Fibroblast of villous mesenchyme (primary cell): ENCODE results near the gene IL33. TPM values are rescaled to one million over a fixed set of nuclear protein-coding genes. Genes with fewer than 3 reads are reported as not detected.

Experiments
- DNase-seq: peaks from one replicate; pipeline ENCODE4 v3.0.0-alpha.2; 2010; ENCODE audit warnings: low read depth
- H3K4me3 ChIP-seq: 2 replicates; pipeline ENCODE4 v1.5.1; 2011; ENCODE audit warnings: low read depth, mild to moderate bottlenecking, low read length
- total RNA-seq: library from RNA; depleted of rRNA; stranded (reverse); fragments of >200 nt; gene quantifications from 2 replicates; pipeline ENCODE4 v1.2.3, GENCODE V29; 2012
- TF ChIP-seq, protein P1 (sequence below): IDR thresholded peaks from 2 replicates; pipeline ENCODE4 v1.5.1; 2012; ENCODE audit warnings: low read depth, mild to moderate bottlenecking, low read length; ENCODE audit not compliant: insufficient read depth

IL33 gene
- total RNA-seq, 1 donor = 7.3 TPM

- peak; percentile 54 for DNase-seq
- TF ChIP-seq, protein P1, sequence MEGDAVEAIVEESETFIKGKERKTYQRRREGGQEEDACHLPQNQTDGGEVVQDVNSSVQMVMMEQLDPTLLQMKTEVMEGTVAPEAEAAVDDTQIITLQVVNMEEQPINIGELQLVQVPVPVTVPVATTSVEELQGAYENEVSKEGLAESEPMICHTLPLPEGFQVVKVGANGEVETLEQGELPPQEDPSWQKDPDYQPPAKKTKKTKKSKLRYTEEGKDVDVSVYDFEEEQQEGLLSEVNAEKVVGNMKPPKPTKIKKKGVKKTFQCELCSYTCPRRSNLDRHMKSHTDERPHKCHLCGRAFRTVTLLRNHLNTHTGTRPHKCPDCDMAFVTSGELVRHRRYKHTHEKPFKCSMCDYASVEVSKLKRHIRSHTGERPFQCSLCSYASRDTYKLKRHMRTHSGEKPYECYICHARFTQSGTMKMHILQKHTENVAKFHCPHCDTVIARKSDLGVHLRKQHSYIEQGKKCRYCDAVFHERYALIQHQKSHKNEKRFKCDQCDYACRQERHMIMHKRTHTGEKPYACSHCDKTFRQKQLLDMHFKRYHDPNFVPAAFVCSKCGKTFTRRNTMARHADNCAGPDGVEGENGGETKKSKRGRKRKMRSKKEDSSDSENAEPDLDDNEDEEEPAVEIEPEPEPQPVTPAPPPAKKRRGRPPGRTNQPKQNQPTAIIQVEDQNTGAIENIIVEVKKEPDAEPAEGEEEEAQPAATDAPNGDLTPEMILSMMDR = no peak
- H3K4me3 ChIP-seq = no peak overlapping the region
Observed at GRCh38 chr9:6186691-6187090, 28.9 kb upstream of the IL33 start.

DNA sequence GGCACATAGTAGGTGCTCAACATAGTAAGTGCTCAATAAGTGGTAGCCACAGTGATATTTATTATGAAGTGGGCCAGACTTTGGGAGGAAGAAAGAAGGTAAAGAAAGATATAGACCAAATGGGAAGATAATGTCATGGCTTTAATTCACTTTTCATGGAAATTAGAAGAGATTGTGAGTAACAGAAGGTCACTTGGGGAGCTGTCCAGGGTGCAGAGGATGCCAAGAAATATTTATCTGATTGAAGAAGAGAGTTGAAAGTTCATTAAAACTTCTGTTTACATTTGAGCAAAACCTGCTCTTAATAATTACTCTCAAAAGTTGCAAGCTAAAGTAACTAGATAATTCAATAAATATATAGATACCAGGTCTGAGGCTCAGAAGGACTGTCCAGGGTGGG is 28.3 kb upstream of the IL33 start:
- TF ChIP-seq, protein P1 = no peak
- DNase-seq = no peak
- H3K4me3 ChIP-seq = no peak overlapping the region

DNA sequence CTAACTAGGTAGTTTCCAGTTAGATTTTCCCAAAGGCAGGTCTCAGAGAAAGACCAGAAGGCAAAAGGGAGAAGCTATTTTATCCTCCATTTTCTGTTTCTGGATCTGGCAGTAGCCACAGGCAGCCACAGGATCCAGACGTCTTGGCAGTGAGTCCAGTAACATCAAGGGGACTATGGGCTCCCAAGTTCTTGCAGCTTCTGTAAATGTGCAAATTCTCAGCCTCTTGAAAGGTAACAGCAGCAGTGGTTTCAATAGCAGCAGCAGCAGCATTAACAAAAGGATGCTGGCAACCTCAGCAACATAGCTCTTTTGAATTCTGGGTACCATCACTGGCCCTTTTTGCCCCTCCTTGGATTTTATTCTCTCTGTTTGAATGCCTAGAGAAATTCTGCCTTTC is 27.1 kb upstream of the IL33 start:
- no peak overlapping the region for H3K4me3 ChIP-seq
- TF ChIP-seq, protein P1 = no peak
- DNase-seq = no peak

- no peak for DNase-seq
- no peak overlapping the region for H3K4me3 ChIP-seq
- TF ChIP-seq, protein P1 = no peak
Observed at GRCh38 chr9:6188906-6189305, 26.7 kb upstream of the IL33 start.

DNA sequence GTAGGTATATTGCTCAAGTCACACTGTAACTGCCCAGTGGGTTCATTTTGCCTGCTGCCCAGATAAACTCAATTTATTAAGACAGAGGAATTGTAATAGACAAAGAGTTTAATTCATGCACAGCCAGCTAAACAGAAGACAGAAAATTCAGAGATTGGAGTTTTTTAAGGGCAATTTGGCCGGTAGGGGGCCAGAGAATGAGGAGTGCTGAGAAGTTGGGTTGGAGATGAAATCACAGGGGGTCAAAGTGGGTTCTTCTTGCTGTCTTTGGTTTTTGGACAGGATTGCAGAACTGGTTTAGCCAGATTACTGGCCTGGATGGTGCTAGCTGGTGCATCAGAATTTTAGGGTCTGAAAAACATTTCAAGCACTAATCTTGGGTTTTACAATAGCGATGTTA is 20.7 kb upstream of the IL33 start:
- DNase-seq = no peak
- H3K4me3 ChIP-seq = no peak overlapping the region
- TF ChIP-seq, protein P1 = peak; percentile 28

DNA sequence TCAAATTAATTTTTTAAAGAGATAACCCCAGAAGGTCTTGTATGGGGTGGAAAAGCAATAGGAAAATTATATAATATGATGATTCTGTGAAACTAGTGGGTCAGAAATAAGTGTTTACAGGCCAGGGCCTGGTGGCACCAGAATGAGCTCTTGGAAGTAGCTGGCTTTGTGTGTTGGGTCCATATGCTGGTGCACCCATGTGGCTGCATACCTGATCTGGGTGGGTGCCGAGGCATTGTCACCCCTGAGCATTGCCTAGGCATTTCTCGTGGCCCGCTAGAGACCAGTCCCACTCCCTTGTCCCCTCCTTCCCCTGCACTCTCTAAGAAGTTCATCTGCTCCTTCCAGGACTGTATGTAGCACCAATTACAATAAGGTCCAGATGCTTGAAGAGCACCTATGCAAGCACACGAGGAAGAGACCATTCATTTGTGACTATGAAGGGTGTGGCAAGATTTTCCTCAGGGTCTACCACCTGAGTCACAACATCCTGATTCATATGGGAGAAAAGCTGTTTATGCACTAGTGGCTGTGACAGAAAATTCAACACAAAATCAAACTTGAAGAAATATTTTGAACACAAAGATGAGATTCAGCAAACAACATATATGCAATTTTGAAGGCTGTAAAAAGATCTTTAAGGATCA is 19.8 kb upstream of the IL33 start:
- TF ChIP-seq, protein P1 = no peak
- DNase-seq = no peak
- H3K4me3 ChIP-seq = no peak overlapping the region

DNA sequence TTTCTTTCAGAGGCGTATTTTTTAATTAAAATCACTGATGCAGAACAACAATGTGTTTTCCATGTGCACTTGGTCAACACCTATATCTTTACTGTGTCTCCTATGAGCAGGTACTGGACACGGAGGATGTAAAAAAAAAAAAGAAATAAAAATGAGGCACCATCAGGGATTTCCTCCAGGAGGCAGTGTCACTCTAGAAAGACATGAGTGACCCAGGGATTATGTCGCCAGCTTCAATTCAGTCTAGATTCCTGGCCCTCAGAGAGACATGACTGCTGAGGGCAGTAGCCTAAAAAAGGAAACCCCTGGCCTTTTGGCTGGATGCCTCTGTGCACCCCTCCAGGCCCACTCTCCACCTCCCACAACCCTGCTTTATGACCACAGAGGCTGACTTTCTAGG is 18.3 kb upstream of the IL33 start:
- TF ChIP-seq, protein P1 = peak; percentile 44
- DNase-seq = no peak
- H3K4me3 ChIP-seq = no peak overlapping the region
